ENCODE measurements around the gene LAIR2. TPM values are rescaled to one million over a fixed set of nuclear protein-coding genes. Genes with fewer than 3 reads are reported as not detected.

The LAIR2 gene
- polyA plus RNA-seq, 3 donors, result not detected

GRCh38 chr19:54556194-54556593 lies 53.6 kb downstream of the LAIR2 start:
- no peak overlapping the region for H3K27ac ChIP-seq (ENCODE audit: low read depth, low read length)
- WGBS, 3 donors, result 65 to 80% (median 77%) methylated on average over 1 of the region's 1 CpG

DNA sequence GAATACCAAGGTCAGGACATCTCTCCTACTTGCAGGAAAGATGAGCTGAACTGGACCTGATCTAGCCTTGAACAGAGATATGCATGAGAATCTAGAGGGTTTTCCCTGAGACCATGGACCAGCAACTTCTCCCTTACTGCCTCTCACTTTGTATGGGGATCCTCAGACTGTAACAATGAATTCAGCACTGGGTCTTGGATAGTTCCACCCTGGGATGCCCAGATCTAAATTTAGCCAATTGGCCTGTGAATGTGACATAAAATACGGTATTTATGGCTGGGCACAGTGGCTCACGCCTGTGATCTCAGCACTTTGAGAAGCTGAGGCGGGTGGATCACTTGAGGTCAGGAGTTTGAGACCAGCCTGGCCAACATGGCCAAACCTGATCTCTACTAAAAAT lies 55.7 kb downstream of the LAIR2 start:
- H3K27ac ChIP-seq (ENCODE audit: low read depth, low read length), result no peak overlapping the region
- WGBS, 3 donors, result 46 to 64% (median 64%) methylated on average over 3 of the region's 3 CpGs

Other genes with a start within 250 kb of the LAIR2 start
- 10 to 100 TPM in 2 of 3 donors, 1 to 10 TPM in 1; 1.4 to 16.7 (median 13.5) TPM for gene LILRB5, start 245.6 kb upstream of the LAIR2 start, polyA plus RNA-seq
- gene LILRB2, start 221.7 kb upstream of the LAIR2 start, polyA plus RNA-seq, result 10 to 100 TPM in 1 of 3 donors, 1 to 10 TPM in 2; 2.2 to 14.6 (median 2.4) TPM
- 10 to 100 TPM in 2 of 3 donors, 1 to 10 TPM in 1; 2.2 to 31.5 (median 14.3) TPM for gene LILRA5, start 189.7 kb upstream of the LAIR2 start, polyA plus RNA-seq
- under 1 TPM in 1 of 3 donors, not detected in 2; 0.03 TPM for gene LILRA4, start 163.7 kb upstream of the LAIR2 start, polyA plus RNA-seq
- gene LAIR1, start 137.9 kb upstream of the LAIR2 start, polyA plus RNA-seq, result 10 to 100 TPM in 2 of 3 donors, 1 to 10 TPM in 1; 8.2 to 75.8 (median 17.2) TPM
- 10 to 100 TPM in 1 of 3 donors, under 1 TPM in 2; 0.70 to 11.9 (median 0.79) TPM for gene TTYH1, start 87.4 kb upstream of the LAIR2 start, polyA plus RNA-seq
- gene LENG8, start 53.6 kb upstream of the LAIR2 start, polyA plus RNA-seq, result 100 to 1,000 TPM; 139 to 155 (median 151) TPM
- 10 to 100 TPM in 1 of 3 donors, 1 to 10 TPM in 2; 5.7 to 19.7 (median 7.3) TPM for gene LENG9, start 39.1 kb upstream of the LAIR2 start, polyA plus RNA-seq
- 10 to 100 TPM; 17.1 to 37.7 (median 20.8) TPM for gene CDC42EP5, start 29.5 kb upstream of the LAIR2 start, polyA plus RNA-seq
- 1 to 10 TPM in 2 of 3 donors, under 1 TPM in 1; 0.68 to 7.9 (median 6.6) TPM for gene LILRA2, start 71.0 kb downstream of the LAIR2 start, polyA plus RNA-seq
- 1 to 10 TPM in 2 of 3 donors, under 1 TPM in 1; 0.31 to 2.1 (median 1.3) TPM for gene LILRA1, start 90.8 kb downstream of the LAIR2 start, polyA plus RNA-seq
- 1 to 10 TPM; 1.3 to 6.1 (median 1.5) TPM for gene LILRB1, start 127.7 kb downstream of the LAIR2 start, polyA plus RNA-seq
- gene LILRB4, start 160.2 kb downstream of the LAIR2 start, polyA plus RNA-seq, result 1 to 10 TPM; 1.3 to 8.3 (median 5.8) TPM
- not detected for gene KIR3DL3, start 221.6 kb downstream of the LAIR2 start, polyA plus RNA-seq
- gene KIR2DL3, start 235.7 kb downstream of the LAIR2 start, polyA plus RNA-seq, result under 1 TPM in 1 of 3 donors, not detected in 2; 0.04 TPM